IPS-15b (cell line): ENCODE measurements around the gene APOBEC4.

Experiments
- H3K27me3 ChIP-seq: one replicate; pipeline ENCODE4 v1.6.1; 2013; ENCODE audit warnings: low read length; ENCODE audit not compliant: control insufficient read depth, insufficient read depth
- H3K36me3 ChIP-seq: one replicate; pipeline ENCODE4 v1.6.1; 2013; ENCODE audit warnings: low read length; ENCODE audit not compliant: control insufficient read depth, insufficient read depth
- H3K4me1 ChIP-seq: one replicate; pipeline ENCODE4 v1.6.1; 2013; ENCODE audit warnings: mild to moderate bottlenecking, low read length; ENCODE audit not compliant: control insufficient read depth, insufficient read depth
- H3K4me3 ChIP-seq: one replicate; pipeline ENCODE4 v1.5.1; 2013; ENCODE audit warnings: low read depth, low read length
- H3K9ac ChIP-seq: one replicate; pipeline ENCODE4 v1.6.1; 2013; ENCODE audit warnings: low read depth, mild to moderate bottlenecking, low read length
- H3K9me3 ChIP-seq: one replicate; pipeline ENCODE4 v1.6.1; 2013; ENCODE audit warnings: mild to moderate bottlenecking, low read length; ENCODE audit not compliant: control insufficient read depth, insufficient read depth

The APOBEC4 gene, protein sequence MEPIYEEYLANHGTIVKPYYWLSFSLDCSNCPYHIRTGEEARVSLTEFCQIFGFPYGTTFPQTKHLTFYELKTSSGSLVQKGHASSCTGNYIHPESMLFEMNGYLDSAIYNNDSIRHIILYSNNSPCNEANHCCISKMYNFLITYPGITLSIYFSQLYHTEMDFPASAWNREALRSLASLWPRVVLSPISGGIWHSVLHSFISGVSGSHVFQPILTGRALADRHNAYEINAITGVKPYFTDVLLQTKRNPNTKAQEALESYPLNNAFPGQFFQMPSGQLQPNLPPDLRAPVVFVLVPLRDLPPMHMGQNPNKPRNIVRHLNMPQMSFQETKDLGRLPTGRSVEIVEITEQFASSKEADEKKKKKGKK

DNA sequence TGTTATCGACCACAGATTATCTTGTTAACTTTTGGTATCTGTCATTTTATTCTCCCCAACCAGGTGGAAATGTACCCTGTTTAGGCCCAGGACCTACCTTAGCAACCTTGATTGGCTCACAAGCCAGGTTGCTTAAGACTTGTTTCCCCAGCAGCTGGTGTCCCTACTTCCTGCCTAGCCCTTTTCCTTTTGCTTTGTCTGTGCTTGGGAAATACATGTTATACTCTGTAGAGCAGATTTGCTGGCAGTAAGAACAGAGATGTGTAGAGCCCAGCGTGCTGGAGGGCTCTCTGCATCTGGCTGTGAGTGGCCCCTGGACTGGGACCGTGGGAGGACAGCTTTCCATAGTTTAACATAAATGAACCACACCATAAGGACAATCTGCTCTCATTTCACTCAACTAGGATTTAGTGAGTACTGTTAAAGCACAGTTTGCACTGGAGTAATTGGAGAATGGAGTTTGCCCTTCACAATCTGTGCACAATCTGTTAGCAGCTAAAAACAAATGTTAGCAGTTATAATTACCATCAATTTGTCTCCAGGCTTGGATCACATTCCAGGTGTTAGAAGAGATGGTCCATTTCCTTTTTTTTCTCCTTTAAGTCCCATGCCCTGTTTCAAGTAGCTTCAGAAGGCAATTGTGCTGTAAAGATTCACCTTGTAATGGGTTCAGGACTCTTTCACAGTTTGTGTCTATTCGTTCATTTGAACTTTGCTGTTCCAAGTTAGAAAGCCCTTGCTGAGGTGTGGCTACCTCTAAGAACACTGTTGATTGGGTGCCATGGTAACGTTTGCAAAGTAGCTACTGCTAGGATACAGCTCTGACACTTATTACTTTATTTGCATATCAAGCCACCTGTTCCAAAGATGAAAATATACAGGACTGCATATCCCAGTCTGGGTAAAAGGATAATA is at the start of gene APOBEC4:
APOBEC4 (minus strand) TSS at position 770 of the 915 bp plus-strand sequence. CDS start 4,535 bp downstream, outside the sequence.
- no peaks in the 10 kb centered on the region for H3K4me1 ChIP-seq
- no peaks in the 10 kb centered on the region for H3K27me3 ChIP-seq
- H3K36me3 ChIP-seq: no peaks in the 10 kb centered on the region
- H3K9me3 ChIP-seq: no peaks in the 10 kb centered on the region
- no peak within 1 kb of the TSS for H3K9ac ChIP-seq
- H3K4me3 ChIP-seq: no peak within 1 kb of the TSS

DNA sequence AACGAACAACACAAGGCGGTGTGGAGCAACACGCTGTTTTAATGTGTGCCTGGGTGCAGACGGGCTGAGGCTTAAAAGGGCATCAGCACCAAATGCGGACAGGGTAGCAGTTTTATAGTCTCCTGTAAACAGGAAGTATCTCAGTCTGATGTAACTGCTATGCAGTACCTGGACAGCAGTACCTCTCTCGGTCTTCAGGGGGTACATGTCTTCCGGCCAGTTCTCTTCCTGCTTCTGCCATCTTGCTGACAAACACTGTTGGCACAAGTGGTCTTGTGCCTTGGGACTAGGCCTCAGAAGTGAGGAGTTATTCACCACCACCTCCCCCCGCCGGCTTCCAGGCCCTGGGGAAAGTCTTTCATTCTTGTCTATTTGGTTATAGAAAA is 49.7 kb upstream of the APOBEC4 start:
- Histone ChIP-seq H3K4me1 (no peaks in the 10 kb centered on the region), H3K27me3 (no peaks in the 10 kb centered on the region), H3K9me3 (no peaks in the 10 kb centered on the region), H3K9ac (no peak overlapping the region), H3K4me3 (no peak overlapping the region), H3K36me3 (no peaks in the 10 kb centered on the region)

DNA sequence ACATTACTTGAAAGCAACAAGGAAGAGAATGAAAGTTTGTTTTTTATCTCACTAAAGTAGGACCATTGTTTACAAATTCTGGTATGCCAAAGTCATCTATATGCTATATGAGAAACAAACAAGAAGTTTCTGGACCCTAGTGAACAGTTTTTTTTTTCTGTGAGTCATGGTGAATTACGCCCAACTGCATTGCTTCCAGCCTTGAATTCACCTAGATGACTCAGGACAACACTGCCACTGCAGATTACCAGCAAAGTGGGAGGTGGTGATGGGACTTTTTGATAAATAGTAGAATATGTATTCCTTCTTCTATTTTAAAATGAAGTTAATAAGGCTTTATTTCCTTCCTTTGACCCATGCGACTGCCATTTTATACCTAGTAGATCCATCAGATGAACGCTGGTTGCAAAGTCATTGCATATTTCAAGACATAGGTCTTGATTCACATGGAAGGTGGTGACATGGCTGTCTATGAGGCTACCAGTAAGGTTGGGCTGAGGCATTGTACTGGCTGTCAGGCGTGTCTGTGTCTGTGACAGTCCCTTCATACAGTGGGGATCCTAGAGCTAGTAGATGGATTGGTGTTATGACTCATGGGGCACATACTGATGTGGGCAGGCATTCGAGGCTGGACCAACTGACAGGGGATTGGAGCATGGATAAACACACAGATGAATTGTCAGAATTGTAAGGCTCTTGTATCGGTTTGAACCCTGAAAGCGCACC is 49.1 kb upstream of the APOBEC4 start:
- Histone ChIP-seq H3K4me3 (no peak overlapping the region), H3K4me1 (no peaks in the 10 kb centered on the region), H3K36me3 (no peaks in the 10 kb centered on the region), H3K9me3 (no peaks in the 10 kb centered on the region), H3K9ac (no peak overlapping the region), H3K27me3 (no peaks in the 10 kb centered on the region)

GRCh38 chr1:183699616-183700160 is 46.6 kb upstream of the APOBEC4 start:
- no peaks in the 10 kb centered on the region for H3K9me3 ChIP-seq
- H3K4me1 ChIP-seq: no peaks in the 10 kb centered on the region
- H3K36me3 ChIP-seq: no peaks in the 10 kb centered on the region
- no peak overlapping the region for H3K4me3 ChIP-seq
- H3K27me3 ChIP-seq: no peaks in the 10 kb centered on the region
- H3K9ac ChIP-seq: no peak overlapping the region

- H3K36me3 ChIP-seq: no peaks in the 10 kb centered on the region
- H3K4me3 ChIP-seq: no peak overlapping the region
- no peak overlapping the region for H3K9ac ChIP-seq
- no peaks in the 10 kb centered on the region for H3K9me3 ChIP-seq
- no peaks in the 10 kb centered on the region for H3K4me1 ChIP-seq
- H3K27me3 ChIP-seq: no peaks in the 10 kb centered on the region
Measured at GRCh38 chr1:183697814-183698590, 44.9 kb upstream of the APOBEC4 start.

GRCh38 chr1:183696981-183697380 is 43.9 kb upstream of the APOBEC4 start:
- Histone ChIP-seq H3K9ac (no peak overlapping the region), H3K4me1 (no peaks in the 10 kb centered on the region), H3K9me3 (no peaks in the 10 kb centered on the region), H3K27me3 (no peaks in the 10 kb centered on the region), H3K4me3 (no peak overlapping the region), H3K36me3 (no peaks in the 10 kb centered on the region)

DNA sequence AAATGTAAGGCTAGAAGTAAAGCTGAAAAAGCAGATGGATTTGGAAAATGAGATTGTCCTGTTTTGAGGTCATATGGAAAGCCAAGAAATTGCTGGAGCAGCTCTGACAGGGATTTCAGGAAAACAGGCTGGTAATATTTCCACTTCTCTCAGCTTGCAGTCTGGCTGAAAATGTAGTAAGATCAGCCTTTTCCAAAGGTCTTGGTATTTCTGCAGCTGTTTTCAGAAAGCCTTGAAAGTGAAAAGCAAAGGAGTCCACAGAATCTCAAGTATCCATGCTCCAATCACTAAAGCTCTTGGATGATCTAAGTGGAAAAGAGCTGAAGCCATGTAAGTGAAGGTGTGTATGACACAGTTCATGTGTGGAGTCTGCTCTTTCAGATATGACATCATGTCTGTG is 41.6 kb upstream of the APOBEC4 start:
- H3K4me3 ChIP-seq: no peak overlapping the region
- H3K9ac ChIP-seq: no peak overlapping the region
- H3K4me1 ChIP-seq: no peaks in the 10 kb centered on the region
- H3K36me3 ChIP-seq: no peaks in the 10 kb centered on the region
- no peaks in the 10 kb centered on the region for H3K9me3 ChIP-seq
- H3K27me3 ChIP-seq: no peaks in the 10 kb centered on the region

DNA sequence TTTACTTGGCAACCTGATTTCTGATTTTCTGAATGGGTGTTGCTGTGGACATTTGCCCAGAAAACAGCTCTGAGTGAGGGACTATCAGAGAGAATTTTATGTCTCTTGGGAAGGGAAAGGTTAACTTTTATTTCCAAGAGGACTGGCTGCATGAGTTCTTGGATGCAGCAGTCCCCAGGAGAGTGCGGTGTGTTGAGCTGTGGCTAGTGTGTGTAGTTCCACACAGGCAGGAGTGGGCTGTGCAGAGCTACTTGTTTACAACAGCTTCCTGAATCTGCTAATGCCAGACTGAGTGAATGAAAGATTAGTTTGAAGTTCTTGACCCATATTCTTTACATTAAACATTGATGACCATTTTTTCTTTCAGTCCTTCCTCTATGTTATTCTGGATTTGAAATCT is 41.0 kb upstream of the APOBEC4 start:
- Histone ChIP-seq H3K4me3 (no peak overlapping the region), H3K4me1 (no peaks in the 10 kb centered on the region), H3K9ac (no peak overlapping the region), H3K36me3 (no peaks in the 10 kb centered on the region), H3K9me3 (no peaks in the 10 kb centered on the region), H3K27me3 (no peaks in the 10 kb centered on the region)

DNA sequence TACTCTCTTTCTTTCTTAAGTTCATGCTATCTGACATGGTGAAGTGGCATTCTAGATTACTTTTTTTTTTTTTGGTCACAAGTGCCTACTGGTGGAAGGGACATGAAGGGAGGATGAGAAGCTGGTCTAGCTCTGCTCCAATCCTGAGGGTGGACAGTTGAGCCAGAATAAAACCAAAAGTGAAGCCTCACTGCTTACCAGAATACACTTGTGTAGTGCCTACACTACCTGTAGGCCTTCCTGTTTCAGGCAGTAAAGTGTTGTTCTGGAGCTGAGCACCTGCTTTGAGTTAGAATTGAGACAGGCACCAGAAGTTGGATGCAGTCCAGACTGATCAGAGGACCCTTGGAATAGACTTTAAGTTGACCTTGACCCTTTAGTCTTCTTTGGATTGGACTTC is 40.4 kb upstream of the APOBEC4 start:
- Histone ChIP-seq H3K9me3 (no peaks in the 10 kb centered on the region), H3K4me3 (no peak overlapping the region), H3K9ac (no peak overlapping the region), H3K4me1 (no peaks in the 10 kb centered on the region), H3K27me3 (no peaks in the 10 kb centered on the region), H3K36me3 (no peaks in the 10 kb centered on the region)

- no peak overlapping the region for H3K4me3 ChIP-seq
- no peaks in the 10 kb centered on the region for H3K27me3 ChIP-seq
- H3K9ac ChIP-seq: no peak overlapping the region
- no peaks in the 10 kb centered on the region for H3K9me3 ChIP-seq
- H3K4me1 ChIP-seq: no peaks in the 10 kb centered on the region
- no peaks in the 10 kb centered on the region for H3K36me3 ChIP-seq
Measured at GRCh38 chr1:183689762-183690204, 36.7 kb upstream of the APOBEC4 start.
